GM23338 (cell line): ENCODE measurements around the gene FOXD2. TPM values are rescaled to one million over a fixed set of nuclear protein-coding genes. Genes with fewer than 3 reads are reported as not detected.
A peak's percentile ranks its signal among the peaks of the same experiment; 100 is the strongest.

ENCODE experiments used
- ATAC-seq: fragments of 200-7000 bp; cut with Tn5 transposase; 3 replicates; pipeline ENCODE4 v1.9.1; 2020
- DNase-seq: peaks from one replicate; pipeline ENCODE4 v3.0.0-alpha.2; 2015; ENCODE audit warnings: low spot score
- H2AFZ ChIP-seq: fragments of 200-600 bp; sonication (generic); 2 replicates; pipeline ENCODE4 v1.8.0; 2016; ENCODE audit warnings: antibody characterized with exemption, mild to moderate bottlenecking, moderate library complexity
- H3F3A ChIP-seq: fragments of 200-600 bp; sonication (generic); replicated peaks from 2 replicates; pipeline ENCODE4 v1.8.0; 2017; ENCODE audit warnings: antibody characterized with exemption, mixed run types, low read depth
- H3K27ac ChIP-seq: fragments of 200-600 bp; sonication (generic); 2 replicates; pipeline ENCODE4 v1.6.1; 2016; ENCODE audit warnings: low read depth
- H3K27me3 ChIP-seq: fragments of 200-600 bp; sonication (generic); 2 replicates; pipeline ENCODE4 v1.8.0; 2016; ENCODE audit warnings: mild to moderate bottlenecking, mixed run types, moderate library complexity; ENCODE audit not compliant: insufficient read depth
- H3K36me3 ChIP-seq: fragments of 200-600 bp; sonication (generic); 2 replicates; pipeline ENCODE4 v1.8.0; 2016; ENCODE audit warnings: mild to moderate bottlenecking; ENCODE audit not compliant: insufficient read depth
- H3K4me1 ChIP-seq: fragments of 200-600 bp; sonication (generic); 2 replicates; pipeline ENCODE4 v1.8.0; 2016; ENCODE audit warnings: mild to moderate bottlenecking, moderate library complexity; ENCODE audit not compliant: insufficient read depth
- H3K4me2 ChIP-seq: fragments of 200-600 bp; sonication (generic); 2 replicates; pipeline ENCODE4 v1.7.1; 2017; ENCODE audit warnings: mixed run types
- H3K4me3 ChIP-seq: fragments of 200-600 bp; sonication (generic); 2 replicates; pipeline ENCODE4 v1.6.1; 2016; ENCODE audit warnings: mixed run types
- H3K79me2 ChIP-seq: fragments of 200-600 bp; sonication (generic); replicated peaks from 2 replicates; pipeline ENCODE4 v1.8.0; 2017; ENCODE audit warnings: mild to moderate bottlenecking; ENCODE audit not compliant: insufficient read depth
- H3K9me2 ChIP-seq: fragments of 200-600 bp; sonication (generic); 2 replicates; pipeline ENCODE4 v1.8.0; 2017; ENCODE audit not compliant: insufficient read depth
- H4K20me1 ChIP-seq: fragments of 200-600 bp; sonication (generic); replicated peaks from 2 replicates; pipeline ENCODE4 v1.8.0; 2017; ENCODE audit warnings: mild to moderate bottlenecking; ENCODE audit not compliant: insufficient read depth
- H3K27ac Mint-ChIP-seq: 2 replicates; pipeline ENCODE4 v1.8.0; 2020; ENCODE audit warnings: inconsistent platforms, mild to moderate bottlenecking, moderate library complexity, mixed read lengths
- H3K27me3 Mint-ChIP-seq: 3 replicates; pipeline ENCODE4 v1.8.0; 2022; ENCODE audit warnings: low read depth, mild to moderate bottlenecking, moderate library complexity, mixed read lengths, inconsistent platforms; ENCODE audit not compliant: insufficient read depth, poor library complexity
- H3K36me3 Mint-ChIP-seq: 3 replicates; pipeline ENCODE4 v1.8.0; 2021; ENCODE audit warnings: low read depth, mild to moderate bottlenecking, inconsistent platforms, moderate library complexity, mixed read lengths
- H3K4me1 Mint-ChIP-seq: 3 replicates; pipeline ENCODE4 v1.8.0; 2020; ENCODE audit warnings: mild to moderate bottlenecking, inconsistent platforms, mixed read lengths
- H3K4me3 Mint-ChIP-seq: 3 replicates; pipeline ENCODE4 v1.8.0; 2021; ENCODE audit warnings: moderate library complexity, mild to moderate bottlenecking, inconsistent platforms, mixed read lengths
- H3K9me3 Mint-ChIP-seq: 3 replicates; pipeline ENCODE4 v1.8.0; 2020; ENCODE audit warnings: moderate library complexity, mild to moderate bottlenecking, inconsistent platforms, mixed read lengths
- CREB1 ChIP-seq: fragments of 250-450 bp; sonication (Bioruptor Pico); IDR thresholded peaks from 2 replicates; pipeline ENCODE4 v1.5.0; 2020; ENCODE audit warnings: low read depth, mild to moderate bottlenecking, moderate library complexity
- ETS1 ChIP-seq: IDR thresholded peaks from 2 replicates; pipeline ENCODE4 v1.6.1; 2016; ENCODE audit warnings: antibody characterized with exemption
- EZH2 ChIP-seq: fragments of 200-600 bp; sonication (generic); IDR thresholded peaks from one replicate; pipeline ENCODE4 v1.8.0; 2017; ENCODE audit warnings: antibody characterized with exemption, mild to moderate bottlenecking, low read depth; ENCODE audit not compliant: unreplicated experiment
- EZH2phosphoT487 ChIP-seq: fragments of 200-600 bp; sonication (generic); IDR thresholded peaks from one replicate; pipeline ENCODE4 v1.8.1; 2018; ENCODE audit warnings: antibody characterized with exemption; ENCODE audit not compliant: unreplicated experiment
- JUNB ChIP-seq: IDR thresholded peaks from one replicate; pipeline ENCODE4 v1.6.1; 2016; ENCODE audit warnings: antibody characterized with exemption; ENCODE audit not compliant: unreplicated experiment
- NANOG ChIP-seq: IDR thresholded peaks from 2 replicates; pipeline ENCODE4 v1.6.1; 2016; ENCODE audit warnings: antibody characterized with exemption, borderline replicate concordance
- POLR2AphosphoS5 ChIP-seq: IDR thresholded peaks from 2 replicates; pipeline ENCODE4 v1.6.1; 2016; ENCODE audit warnings: antibody characterized with exemption, low read depth
- REST ChIP-seq: IDR thresholded peaks from one replicate; pipeline ENCODE4 v1.6.1; 2018; ENCODE audit warnings: antibody characterized with exemption; ENCODE audit not compliant: unreplicated experiment
- STAT1 ChIP-seq: IDR thresholded peaks from one replicate; pipeline ENCODE4 v1.6.1; 2016; ENCODE audit warnings: antibody characterized with exemption; ENCODE audit not compliant: unreplicated experiment
- ZNF114 ChIP-seq: fragments of 250-450 bp; sonication (Bioruptor Pico); IDR thresholded peaks from 2 replicates; pipeline ENCODE4 v1.5.0; 2020; ENCODE audit warnings: mild to moderate bottlenecking, moderate library complexity
- ZNF331 ChIP-seq: fragments of 250-450 bp; sonication (Bioruptor Pico); IDR thresholded peaks from 2 replicates; pipeline ENCODE4 v1.5.0; 2020; ENCODE audit warnings: low read depth, mild to moderate bottlenecking, moderate library complexity
- ZNF462 ChIP-seq: fragments of 250-450 bp; sonication (Bioruptor Pico); IDR thresholded peaks from 2 replicates; pipeline ENCODE4 v1.5.0; 2020; ENCODE audit warnings: mild to moderate bottlenecking, moderate library complexity
- polyA plus RNA-seq: library from polyadenylated mRNA; unstranded; fragments of >200 nt; fragmentation: Nextera tagmentation; extraction: Ambion mirVana; gene quantifications from 2 replicates; pipeline ENCODE4 v1.2.1, GENCODE V29; 2016
- total RNA-seq: library from RNA; depleted of rRNA; stranded (reverse); fragments of >200 nt; shearing (Covaris generic); gene quantifications from 2 replicates; pipeline ENCODE4 v1.2.3, GENCODE V29; 2014

The FOXD2 gene
- total and polyA plus RNA-seq, 2 experiments from 2014 or later: 0.28 TPM; not detected in 1

GRCh38 chr1:47460456-47460855, 22.6 kb downstream of the FOXD2 start:
- Histone ChIP-seq H4K20me1 (no peaks in the 10 kb centered on the region), H3K27me3 (peaks cover 14% of the 10 kb centered on the region; the same call in 1 of the 2 replicates), H3K27ac (no peak overlapping the region), H3K79me2 (no peaks in the 10 kb centered on the region), H3K4me1 (peaks cover 34% of the 10 kb centered on the region), H3F3A (no peaks in the 10 kb centered on the region), H2AFZ (no peak overlapping the region), H3K9me2 (no peaks in the 10 kb centered on the region), H3K4me3 (no peak overlapping the region), H3K36me3 (no peaks in the 10 kb centered on the region), H3K4me2 (peak overlapping the region; percentile 58)
- H3K4me3 Mint-ChIP-seq: no peak overlapping the region
- no peak for TF ChIP-seq JUNB
- TF ChIP-seq NANOG: no peak
- TF ChIP-seq EZH2phosphoT487: no peak
- no peak for TF ChIP-seq CREB1 (CRISPR knock-in tag)
- TF ChIP-seq EZH2: no peak
- TF ChIP-seq ZNF331 (CRISPR knock-in tag): no peak
- TF ChIP-seq ZNF114 (CRISPR knock-in tag): no peak
- no peak for TF ChIP-seq ZNF462 (CRISPR knock-in tag)
- no peak for TF ChIP-seq POLR2AphosphoS5
- no peak for TF ChIP-seq STAT1
- no peak for TF ChIP-seq REST
- TF ChIP-seq ETS1: no peak
- no peaks in the 10 kb centered on the region for H3K36me3 Mint-ChIP-seq
- peaks cover 13% of the 10 kb centered on the region for H3K27me3 Mint-ChIP-seq
- DNase-seq (no peak), ATAC-seq (peak; percentile 30)
- H3K27ac Mint-ChIP-seq: no peak overlapping the region
- peaks cover 27% of the 10 kb centered on the region for H3K4me1 Mint-ChIP-seq
- no peaks in the 10 kb centered on the region; the same call in 2 of the 3 replicates for H3K9me3 Mint-ChIP-seq
